ENCODE data around the gene SLC7A1. TPM values are rescaled to one million over a fixed set of nuclear protein-coding genes. Genes with fewer than 3 reads are reported as not detected.

Gene SLC7A1
- total and polyA plus RNA-seq, 2 of the 8 experiments (the other 6 are each of a cell fraction or from before 2014, with no cell fraction given): 26.8 to 114 TPM

GRCh38 chr13:29596064-29596418, 553 bp upstream of the SLC7A1 start:
- H4K8ac ChIP-seq (ENCODE audit: extremely low read depth, insufficient read depth, low read length): no peak overlapping the region
- H3K23me2 ChIP-seq (ENCODE audit: low read depth, low read length): peaks cover 4% of the 10 kb centered on the region; the same call in 1 of the 2 replicates
- H3K14ac ChIP-seq (ENCODE audit: insufficient read length): no peak overlapping the region
- ChIA-PET CTCF (ENCODE audit: partially characterized antibody) (interaction anchor here (0.8 to 1.6 kb wide), 5 partner anchors 10 to 99 kb away, joined by 3 to 5 read pairs (median 3); no protein-coding TSS in a partner anchor), POLR2A (ENCODE audit: partially characterized antibody) (interaction anchor here (0.6 to 3.5 kb wide), 19 partner anchors 10 to 781 kb away, joined by 3 to 25 read pairs (median 4); no protein-coding TSS in a partner anchor)
- H3K79me2 ChIP-seq (ENCODE audit: control insufficient read depth in 1 of 2, insufficient read depth in 2 of 2, low read length in 2 of 2): peaks cover 33 to 42% of the 10 kb centered on the region in 2 experiments
- peaks cover 0 to 10% (median 6%) of the 10 kb centered on the region in 4 experiments for H3K4me1 ChIP-seq (replicated peaks in 1 of 4; ENCODE audit: control insufficient read depth in 3 of 4, insufficient read depth in 4 of 4, low read length in 3 of 4)
- H4K91ac ChIP-seq (replicated peaks; ENCODE audit: insufficient read length, low read length): no peak overlapping the region
- H3K23ac ChIP-seq (ENCODE audit: insufficient read length): no peak overlapping the region
- H3K56ac ChIP-seq (replicated peaks; ENCODE audit: insufficient read length, low read depth, low read length): no peak overlapping the region
- H4K5ac ChIP-seq (ENCODE audit: insufficient read length, low read depth, low read length): no peak overlapping the region
- peaks cover 4% of the 10 kb centered on the region; the same call in 1 of the 2 replicates for H3K79me1 ChIP-seq (ENCODE audit: low read depth, low read length)
- no peak overlapping the region for H3K27ac ChIP-seq (ENCODE audit: low read depth, low read length)
- DNase-seq (ENCODE audit: low read depth in 1 of 2, low spot score in 2 of 2) (no peak), FAIRE-seq (no peak)
- H4K20me1 ChIP-seq (replicated peaks in 1 of 2; ENCODE audit: control insufficient read depth in 1 of 2, insufficient read depth in 2 of 2, low read length in 2 of 2): peaks cover 0 to 16% of the 10 kb centered on the region in 2 experiments
- H3K27me3 ChIP-seq (replicated peaks in 1 of 4; ENCODE audit: control insufficient read depth in 3 of 4, extremely low read depth in 1 of 4, insufficient read depth in 3 of 4, low read length in 3 of 4): peaks cover 0 to 2% (median 0%) of the 10 kb centered on the region in 4 experiments; a peak in 1 of 7 replicates
- TF ChIP-seq KDM1A (IDR thresholded peaks at IDR 0.05; ENCODE audit: borderline replicate concordance, low read length) (peak; percentile 92; the same call in 1 of the 2 replicates), SAP30 (IDR thresholded peaks at IDR 0.05; ENCODE audit: insufficient read depth, insufficient replicate concordance, low read length) (no peak), NRF1 (IDR thresholded peaks at IDR 0.05; ENCODE audit: low read depth, low read length) (no peak), RAD21 (IDR thresholded peaks at IDR 0.05 in 1 of 2, conservative IDR thresholded peaks at IDR 0.05 in 1 of 2; ENCODE audit: low read depth in 2 of 2, low read length in 2 of 2) (no peak), HDAC2 (IDR thresholded peaks at IDR 0.05; ENCODE audit: borderline replicate concordance in 1 of 2, low read depth in 2 of 2, low read length in 2 of 2) (no peak; a peak in 1 of 4 replicates)
- TF ChIP-seq, protein P1, sequence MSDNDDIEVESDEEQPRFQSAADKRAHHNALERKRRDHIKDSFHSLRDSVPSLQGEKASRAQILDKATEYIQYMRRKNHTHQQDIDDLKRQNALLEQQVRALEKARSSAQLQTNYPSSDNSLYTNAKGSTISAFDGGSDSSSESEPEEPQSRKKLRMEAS (IDR thresholded peaks at IDR 0.05): no peak
- no peak overlapping the region for H2BK12ac ChIP-seq (ENCODE audit: low read depth, low read length)
- H2AFZ ChIP-seq (ENCODE audit: low read length): no peak overlapping the region
- H2BK5ac ChIP-seq (ENCODE audit: low read depth, low read length): no peak overlapping the region
- no peak overlapping the region for H3K18ac ChIP-seq (ENCODE audit: extremely low read depth, low read length)
- H3K4ac ChIP-seq (replicated peaks; ENCODE audit: insufficient read length, low read depth, low read length): no peak overlapping the region
- no peak overlapping the region; a peak in 1 of 7 replicates for H3K9ac ChIP-seq (replicated peaks in 1 of 4; ENCODE audit: extremely low read depth in 1 of 4, low read depth in 3 of 4, low read length in 3 of 4)
- no peak overlapping the region for H2BK15ac ChIP-seq (ENCODE audit: low read length)
- peak overlapping the region; percentile 43 to 59 for H3K4me2 ChIP-seq (ENCODE audit: insufficient read depth in 1 of 2, low read depth in 2 of 2, low read length in 2 of 2)
- H2AK5ac ChIP-seq (ENCODE audit: low read depth, low read length): no peak overlapping the region
- H3K36me3 ChIP-seq (ENCODE audit: control insufficient read depth in 2 of 4, insufficient read depth in 4 of 4, low read length in 3 of 4): peaks cover 0 to 3% (median 0%) of the 10 kb centered on the region in 4 experiments; a peak in 1 of 8 replicates
- H2BK120ac ChIP-seq (replicated peaks; ENCODE audit: low read depth, low read length): no peak overlapping the region
- H2BK20ac ChIP-seq (ENCODE audit: low read length): no peak overlapping the region
- peak overlapping the region in 3 of 4 experiments; percentile 32 to 91 (median 57); a peak in 6 of 8 replicates for H3K4me3 ChIP-seq (ENCODE audit: extremely low read depth in 1 of 4, insufficient read depth in 2 of 4, low read depth in 3 of 4, low read length in 4 of 4)
- 50% methylated on average over 10 of the region's 10 CpGs; no CpG with 5 or more reads in 1 of the 2 experiments for WGBS, 2 experiments (ENCODE audit: extremely low coverage in 1 of 2, insufficient coverage in 1 of 2, insufficient read length in 1 of 2, insufficient replicate concordance in 2 of 2, low coverage in 1 of 2, low lambda C conversion rate in 2 of 2, missing lambda C conversion rate in 1 of 2)
- H3K9me3 ChIP-seq (ENCODE audit: insufficient read depth in 2 of 2, low read depth in 1 of 2, low read length in 1 of 2): no peaks in the 10 kb centered on the region

Data from H1 (cell line).